GM18526 (cell line): ENCODE results near the gene CSPG4.

Experiments
- POLR2A ChIP-seq: IDR thresholded peaks from 3 replicates; pipeline ENCODE4 v1.6.1; 2011; ENCODE audit not compliant: insufficient read length; ENCODE audit errors: extremely low read depth

Gene CSPG4, protein sequence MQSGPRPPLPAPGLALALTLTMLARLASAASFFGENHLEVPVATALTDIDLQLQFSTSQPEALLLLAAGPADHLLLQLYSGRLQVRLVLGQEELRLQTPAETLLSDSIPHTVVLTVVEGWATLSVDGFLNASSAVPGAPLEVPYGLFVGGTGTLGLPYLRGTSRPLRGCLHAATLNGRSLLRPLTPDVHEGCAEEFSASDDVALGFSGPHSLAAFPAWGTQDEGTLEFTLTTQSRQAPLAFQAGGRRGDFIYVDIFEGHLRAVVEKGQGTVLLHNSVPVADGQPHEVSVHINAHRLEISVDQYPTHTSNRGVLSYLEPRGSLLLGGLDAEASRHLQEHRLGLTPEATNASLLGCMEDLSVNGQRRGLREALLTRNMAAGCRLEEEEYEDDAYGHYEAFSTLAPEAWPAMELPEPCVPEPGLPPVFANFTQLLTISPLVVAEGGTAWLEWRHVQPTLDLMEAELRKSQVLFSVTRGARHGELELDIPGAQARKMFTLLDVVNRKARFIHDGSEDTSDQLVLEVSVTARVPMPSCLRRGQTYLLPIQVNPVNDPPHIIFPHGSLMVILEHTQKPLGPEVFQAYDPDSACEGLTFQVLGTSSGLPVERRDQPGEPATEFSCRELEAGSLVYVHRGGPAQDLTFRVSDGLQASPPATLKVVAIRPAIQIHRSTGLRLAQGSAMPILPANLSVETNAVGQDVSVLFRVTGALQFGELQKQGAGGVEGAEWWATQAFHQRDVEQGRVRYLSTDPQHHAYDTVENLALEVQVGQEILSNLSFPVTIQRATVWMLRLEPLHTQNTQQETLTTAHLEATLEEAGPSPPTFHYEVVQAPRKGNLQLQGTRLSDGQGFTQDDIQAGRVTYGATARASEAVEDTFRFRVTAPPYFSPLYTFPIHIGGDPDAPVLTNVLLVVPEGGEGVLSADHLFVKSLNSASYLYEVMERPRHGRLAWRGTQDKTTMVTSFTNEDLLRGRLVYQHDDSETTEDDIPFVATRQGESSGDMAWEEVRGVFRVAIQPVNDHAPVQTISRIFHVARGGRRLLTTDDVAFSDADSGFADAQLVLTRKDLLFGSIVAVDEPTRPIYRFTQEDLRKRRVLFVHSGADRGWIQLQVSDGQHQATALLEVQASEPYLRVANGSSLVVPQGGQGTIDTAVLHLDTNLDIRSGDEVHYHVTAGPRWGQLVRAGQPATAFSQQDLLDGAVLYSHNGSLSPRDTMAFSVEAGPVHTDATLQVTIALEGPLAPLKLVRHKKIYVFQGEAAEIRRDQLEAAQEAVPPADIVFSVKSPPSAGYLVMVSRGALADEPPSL (N-terminal part only)

DNA sequence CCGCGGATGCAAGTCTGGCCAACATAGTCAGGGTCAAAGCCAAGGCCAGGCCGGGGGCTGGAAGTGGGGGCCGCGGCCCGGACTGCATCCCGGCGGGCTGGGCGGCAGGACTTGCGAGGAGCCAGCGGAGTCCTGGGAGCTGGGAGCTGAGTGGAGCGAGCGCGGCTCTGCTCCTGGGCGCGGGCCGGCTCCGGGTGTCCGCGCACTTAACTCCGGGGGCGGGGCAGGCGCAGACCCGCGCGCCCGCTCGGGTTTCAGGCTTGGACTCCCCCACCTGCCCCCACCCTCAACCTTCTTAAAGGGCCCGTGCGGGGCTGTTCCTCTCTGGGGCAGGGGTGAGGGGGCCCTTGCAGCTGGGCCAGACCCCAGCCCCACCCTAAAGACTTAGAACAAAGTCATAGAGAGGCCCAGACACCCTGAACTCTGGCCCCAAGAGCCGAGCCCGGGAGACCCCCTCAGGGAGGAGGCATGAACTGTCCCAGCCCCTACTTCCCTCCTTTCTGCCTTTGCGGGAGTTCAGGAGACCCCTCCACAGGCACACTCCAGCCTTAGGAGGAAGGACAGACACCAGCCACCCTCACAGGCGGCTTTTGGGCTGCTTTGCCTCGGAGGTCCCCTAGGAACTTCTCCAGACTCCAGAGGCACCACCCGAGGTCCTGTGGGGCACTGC lies at the start of gene CSPG4:
Gene CSPG4, minus strand, starts transcription at position 181 of the 670 bp plus-strand sequence. Its CDS starts 93 bp downstream, at position 88.
- no peak for TF ChIP-seq POLR2A

DNA sequence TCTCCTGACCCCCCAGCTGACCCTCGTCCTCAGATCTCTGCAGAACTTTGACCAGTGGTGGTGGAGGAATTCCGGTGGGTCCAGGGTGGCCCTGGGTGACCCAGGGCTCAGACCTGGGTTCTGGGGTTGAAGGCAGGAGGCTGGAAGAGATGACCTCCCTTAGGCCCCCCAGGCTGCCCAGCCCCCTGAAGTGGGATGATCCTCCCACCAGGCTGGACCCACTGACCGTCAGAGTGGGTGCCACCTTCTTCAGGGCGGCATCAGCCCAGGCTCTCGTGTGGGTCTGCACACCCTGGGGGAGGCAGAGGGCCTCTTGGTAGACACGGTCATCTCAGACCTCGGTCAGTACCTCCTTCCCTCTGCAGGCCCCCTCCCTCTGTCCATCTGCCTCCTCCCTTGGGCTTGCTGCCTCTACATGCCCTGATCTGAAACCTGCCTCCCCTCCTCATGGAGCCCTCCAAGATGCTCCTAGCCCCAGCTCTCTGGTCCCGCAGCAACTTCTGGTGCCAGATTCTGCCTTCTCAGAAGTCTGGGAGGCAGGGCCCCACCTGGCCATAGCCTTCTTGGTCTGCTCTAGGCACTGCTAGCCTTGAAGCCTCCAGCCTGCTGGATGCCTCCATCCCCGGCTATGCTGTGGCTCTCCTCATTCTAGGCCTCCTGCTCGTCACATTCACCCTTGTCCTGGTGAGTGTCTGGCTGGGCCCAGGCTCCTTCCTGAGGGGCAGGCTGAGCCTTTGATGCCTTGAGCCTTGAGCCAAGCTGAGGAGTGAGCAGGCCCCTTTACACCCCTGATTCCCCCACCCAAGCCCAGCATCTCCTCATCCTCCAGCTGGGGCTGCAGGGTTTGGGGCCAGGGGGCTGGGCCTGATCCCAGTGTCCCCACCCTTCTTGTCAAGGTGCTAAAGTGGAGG lies 49.1 kb upstream of the CSPG4 start:
- no peak for TF ChIP-seq POLR2A

DNA sequence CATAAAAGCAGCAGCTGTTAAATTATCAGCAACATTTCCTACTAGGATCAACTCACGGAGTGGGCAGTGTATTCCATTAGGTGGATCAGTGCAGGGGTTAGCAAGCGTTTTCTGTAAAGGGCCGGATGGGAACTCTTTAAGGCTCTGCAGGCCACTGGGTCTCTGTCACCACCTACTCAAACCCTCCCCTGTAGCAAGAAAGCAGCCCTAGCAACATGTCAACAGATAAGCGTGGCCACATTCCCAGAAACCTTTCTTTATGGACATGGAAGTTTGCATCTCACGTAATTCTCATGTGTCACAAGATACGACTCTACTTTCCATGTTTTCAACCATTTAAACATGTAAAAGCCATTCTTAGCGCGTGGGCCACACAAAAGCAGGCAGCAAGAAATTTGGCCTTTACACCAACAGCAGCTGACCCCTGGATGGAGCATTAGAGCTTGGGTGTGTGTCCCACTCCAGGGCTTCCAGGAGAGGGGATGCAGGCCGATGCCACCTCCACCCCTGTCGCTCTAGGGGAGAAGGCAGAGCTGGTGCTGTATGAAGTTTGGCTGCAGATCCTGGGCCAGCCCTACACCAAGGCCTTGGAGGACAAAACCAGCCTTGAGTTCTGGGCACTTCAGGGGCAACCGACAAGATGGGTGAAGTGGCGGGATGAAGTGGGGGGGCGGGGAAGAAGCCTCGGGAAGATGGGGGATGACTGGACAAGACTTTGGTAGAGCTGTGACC lies 48.2 kb upstream of the CSPG4 start:
- no peak for TF ChIP-seq POLR2A

- no peak for TF ChIP-seq POLR2A
Observed at GRCh38 chr15:75759416-75760130, 46.9 kb upstream of the CSPG4 start.

DNA sequence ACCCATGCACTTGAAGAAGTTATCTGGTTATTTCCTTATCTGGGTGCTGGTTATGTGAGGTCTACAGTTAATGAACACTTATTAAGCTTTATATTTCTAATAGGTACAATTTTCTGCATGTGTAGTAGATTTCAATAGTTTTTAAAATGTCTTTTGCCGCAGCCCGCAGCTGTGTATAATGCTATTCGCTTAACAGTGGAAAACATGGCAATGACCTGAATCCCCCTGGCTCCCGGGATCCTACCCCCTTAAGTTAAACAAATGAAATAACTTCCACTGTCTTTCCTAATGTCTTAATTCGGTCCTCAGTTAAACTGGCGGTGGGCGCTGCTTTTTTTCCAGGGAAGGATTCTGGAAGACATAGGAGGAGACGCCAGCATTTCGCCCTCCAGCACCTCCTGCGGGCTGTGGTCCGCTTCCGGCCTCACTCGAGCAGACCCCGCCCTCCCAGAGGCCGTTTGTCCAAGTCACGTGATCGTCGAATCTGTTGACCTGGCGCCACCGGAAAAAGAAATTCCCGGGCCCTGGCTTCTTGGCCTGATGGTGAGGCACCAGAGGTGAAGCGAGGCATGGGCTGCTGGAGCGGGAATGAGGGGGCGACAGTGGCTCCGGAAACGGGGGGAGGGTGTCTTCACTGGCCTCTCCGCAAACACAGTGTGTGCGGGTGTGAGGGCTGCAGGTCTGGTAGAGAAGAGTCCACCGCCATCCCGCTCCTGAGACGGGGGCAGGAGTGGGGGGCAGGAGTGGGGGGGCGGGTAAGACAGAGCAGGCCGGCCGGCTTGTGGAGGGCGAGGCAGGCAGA lies 45.6 kb upstream of the CSPG4 start:
- peak; percentile 50 for TF ChIP-seq POLR2A

DNA sequence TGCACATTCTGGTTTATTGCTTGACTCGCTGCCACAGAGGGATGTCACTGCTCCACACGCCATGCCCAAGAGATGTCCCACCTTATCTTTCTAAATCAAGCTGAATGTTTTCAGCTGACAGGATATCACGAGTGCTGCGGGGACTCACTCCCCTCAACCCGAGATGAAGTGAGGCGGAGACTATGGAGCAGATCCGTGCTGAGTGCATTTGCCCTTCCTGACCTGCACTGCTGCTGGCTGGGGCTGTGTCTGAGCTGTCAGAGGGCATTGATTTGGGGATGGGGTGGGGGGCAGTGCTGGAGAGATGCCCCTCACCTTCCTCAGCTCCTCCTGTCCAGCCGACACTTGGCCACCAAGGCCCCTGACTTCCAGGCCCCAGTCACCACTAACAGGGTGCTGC lies 40.5 kb upstream of the CSPG4 start:
- TF ChIP-seq POLR2A = no peak

- no peak for TF ChIP-seq POLR2A
Observed at GRCh38 chr15:75751891-75752290, 39.2 kb upstream of the CSPG4 start.

GRCh38 chr15:75751116-75751875 lies 38.6 kb upstream of the CSPG4 start:
- no peak for TF ChIP-seq POLR2A

- TF ChIP-seq POLR2A = no peak
Observed at GRCh38 chr15:75750261-75751050, 37.8 kb upstream of the CSPG4 start.

DNA sequence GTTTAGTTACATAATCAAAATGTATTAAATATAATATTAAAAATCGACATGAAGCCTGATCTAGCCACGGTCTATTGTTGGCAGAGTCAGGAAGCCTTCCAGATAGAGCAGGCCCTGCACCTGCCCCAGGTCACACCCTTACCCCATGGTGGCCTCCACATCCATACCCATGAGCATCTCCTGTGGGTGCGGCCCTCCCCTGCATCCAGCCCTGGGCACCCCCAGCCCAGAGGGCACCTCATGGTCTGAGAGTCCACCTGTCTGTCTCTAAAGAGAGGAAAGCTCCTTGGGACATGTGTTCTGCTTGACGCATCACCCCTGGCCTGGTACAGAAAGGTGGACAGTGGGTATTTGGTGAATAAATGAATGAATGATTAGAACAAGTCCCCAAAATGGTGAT lies 37.2 kb upstream of the CSPG4 start:
- TF ChIP-seq POLR2A = no peak
